T-helper 17 cell (primary cell): ENCODE data around the gene ANP32E. TPM values are rescaled to one million over a fixed set of nuclear protein-coding genes. Genes with fewer than 3 reads are reported as not detected.

Experiments
- ATAC-seq: fragments of 150-1000 bp; cut with Tn5 transposase; 2 replicates; pipeline ENCODE4 v1.10.0; 2021; ENCODE audit warnings: mild to moderate bottlenecking, moderate library complexity
- DNase-seq, 3 donors: peaks; one replicate each; pipeline versions ENCODE4 v3.0.0 to v3.0.0-alpha.2; 2020 to 2021
- H3K9me3 ChIP-seq: one replicate; pipeline ENCODE4 v1.7.0; 2013; ENCODE audit warnings: low read length, mild to moderate bottlenecking; ENCODE audit not compliant: control insufficient read depth, poor library complexity, severe bottlenecking
- H3K27ac Mint-ChIP-seq: one replicate; pipeline ENCODE4 v1.8.0; 2022; ENCODE audit warnings: mild to moderate bottlenecking, moderate library complexity, mixed read lengths
- H3K27me3 Mint-ChIP-seq: one replicate; pipeline ENCODE4 v1.8.0; 2022; ENCODE audit warnings: mixed read lengths
- H3K36me3 Mint-ChIP-seq: one replicate; pipeline ENCODE4 v1.8.0; 2022; ENCODE audit warnings: low read depth, mixed read lengths
- H3K4me1 Mint-ChIP-seq: one replicate; pipeline ENCODE4 v1.8.0; 2022; ENCODE audit warnings: mild to moderate bottlenecking, mixed read lengths
- H3K4me3 Mint-ChIP-seq: one replicate; pipeline ENCODE4 v1.8.0; 2022; ENCODE audit warnings: mild to moderate bottlenecking, moderate library complexity, mixed read lengths
- total RNA-seq, 4 donors: library from RNA in 2 of 4; stranded (reverse) in 2 of 4; gene quantifications; one replicate each; pipeline ENCODE4 v1.2.3 and lab custom pipeline; 2022 to 2026

ANP32E gene
- total RNA-seq (10 to 100 TPM; 45.4 to 50.2 TPM), total RNA-seq (lab: John Stamatoyannopoulos, UW) (53.0 to 71.2 reads per million in 2 donors)

DNA sequence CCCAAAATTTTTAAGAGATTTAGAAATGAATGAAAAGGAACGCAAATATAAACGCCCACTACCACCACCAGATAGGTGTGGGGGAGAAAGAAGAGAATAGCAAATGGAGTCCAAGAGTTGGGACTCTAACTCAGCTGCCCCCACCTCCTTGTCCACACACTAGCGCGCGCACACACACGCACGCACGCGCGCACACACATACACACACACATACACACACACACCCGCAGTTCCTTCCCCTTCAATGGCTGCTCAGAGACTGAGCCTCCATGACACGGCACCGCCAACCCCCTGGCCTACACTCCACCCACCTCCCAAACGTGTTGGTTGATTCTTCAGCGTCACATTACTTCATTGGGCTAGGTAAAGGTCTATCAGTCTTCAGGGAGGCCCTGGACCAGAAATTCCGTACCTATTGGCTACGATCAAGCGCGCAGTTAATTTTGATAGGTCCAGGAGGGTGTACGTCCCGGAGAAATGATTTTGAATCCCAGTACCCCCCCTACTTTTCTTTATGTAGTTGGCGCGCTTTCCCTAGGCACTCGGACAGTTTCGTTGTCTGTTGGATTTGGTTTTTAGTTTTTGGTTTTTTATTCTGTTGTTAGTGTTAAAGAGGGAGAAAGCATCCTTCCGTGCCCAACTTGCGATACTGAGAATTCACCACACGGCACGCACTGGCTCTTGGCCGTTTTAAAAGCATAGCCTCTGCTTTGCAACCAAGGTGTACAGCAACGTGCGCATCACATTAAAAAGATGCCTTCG, at the start of gene ANP32E:
ANP32E (minus strand) TSS at position 261 of the 762 bp plus-strand sequence. CDS start 326 bp downstream, outside the sequence.
- Mint-ChIP-seq H3K27ac (peak within 1 kb of the TSS; percentile 47), H3K4me1 (peaks cover 19% of the 10 kb centered on the region), H3K4me3 (no peak within 1 kb of the TSS), H3K27me3 (no peaks in the 10 kb centered on the region), H3K36me3 (peaks cover 6% of the 10 kb centered on the region)
- DNase-seq (peak; percentile 79 to 90 (median 86)), ATAC-seq (peak; percentile 86)
- H3K9me3 ChIP-seq, result no peaks in the 10 kb centered on the region

DNA sequence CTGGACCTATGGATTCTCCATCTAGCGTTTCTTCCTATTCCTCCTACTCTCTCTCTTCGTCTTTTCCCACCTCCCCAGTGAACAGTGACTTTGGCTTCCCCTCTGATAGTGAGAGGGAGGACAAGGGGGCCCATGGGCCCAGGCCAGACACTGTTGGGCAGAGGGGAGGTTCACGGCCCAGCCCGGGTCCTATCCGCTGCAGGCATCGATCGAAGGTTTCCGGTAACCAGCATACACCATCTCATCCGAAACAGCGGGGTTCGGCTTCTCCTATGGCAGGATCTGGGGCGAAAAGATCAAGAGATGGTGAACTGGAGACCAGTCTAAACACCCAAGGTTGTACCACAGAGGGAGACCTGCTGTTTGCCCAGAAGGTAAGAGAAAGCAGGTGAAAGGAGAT, 47.3 kb upstream of the ANP32E start:
- Mint-ChIP-seq H3K4me3 (peak overlapping the region; percentile 54), H3K36me3 (peaks cover 5% of the 10 kb centered on the region), H3K27me3 (no peaks in the 10 kb centered on the region), H3K27ac (peak overlapping the region; percentile 94), H3K4me1 (peaks cover 22% of the 10 kb centered on the region)
- no peaks in the 10 kb centered on the region for H3K9me3 ChIP-seq
- no peak for DNase-seq
- ATAC-seq, result no peak

DNA sequence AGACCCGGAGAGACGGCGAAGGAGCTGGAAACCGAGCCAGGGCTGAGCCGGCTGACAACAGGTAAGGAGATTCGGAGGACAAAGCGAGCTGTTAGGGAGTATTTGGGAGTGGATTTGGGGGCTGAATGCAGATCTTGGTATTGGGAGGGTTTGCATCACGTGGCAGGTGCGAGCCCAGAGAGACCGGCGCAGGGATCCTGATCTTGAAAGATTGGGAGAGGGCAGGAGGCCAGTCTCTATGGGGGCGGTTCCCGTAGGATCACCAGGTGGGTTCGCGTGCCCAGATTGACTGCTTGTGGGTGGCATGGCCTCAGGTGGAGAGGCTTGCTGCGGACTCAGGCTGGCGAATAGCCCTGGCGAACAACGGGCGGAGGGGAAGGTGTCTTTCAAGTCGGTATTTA, 46.6 kb upstream of the ANP32E start:
- Mint-ChIP-seq H3K4me3 (peak overlapping the region; percentile 83), H3K27me3 (no peaks in the 10 kb centered on the region), H3K27ac (peak overlapping the region; percentile 94), H3K36me3 (peaks cover 6% of the 10 kb centered on the region), H3K4me1 (peaks cover 22% of the 10 kb centered on the region)
- ATAC-seq, result no peak
- DNase-seq, result no peak
- no peaks in the 10 kb centered on the region for H3K9me3 ChIP-seq

DNA sequence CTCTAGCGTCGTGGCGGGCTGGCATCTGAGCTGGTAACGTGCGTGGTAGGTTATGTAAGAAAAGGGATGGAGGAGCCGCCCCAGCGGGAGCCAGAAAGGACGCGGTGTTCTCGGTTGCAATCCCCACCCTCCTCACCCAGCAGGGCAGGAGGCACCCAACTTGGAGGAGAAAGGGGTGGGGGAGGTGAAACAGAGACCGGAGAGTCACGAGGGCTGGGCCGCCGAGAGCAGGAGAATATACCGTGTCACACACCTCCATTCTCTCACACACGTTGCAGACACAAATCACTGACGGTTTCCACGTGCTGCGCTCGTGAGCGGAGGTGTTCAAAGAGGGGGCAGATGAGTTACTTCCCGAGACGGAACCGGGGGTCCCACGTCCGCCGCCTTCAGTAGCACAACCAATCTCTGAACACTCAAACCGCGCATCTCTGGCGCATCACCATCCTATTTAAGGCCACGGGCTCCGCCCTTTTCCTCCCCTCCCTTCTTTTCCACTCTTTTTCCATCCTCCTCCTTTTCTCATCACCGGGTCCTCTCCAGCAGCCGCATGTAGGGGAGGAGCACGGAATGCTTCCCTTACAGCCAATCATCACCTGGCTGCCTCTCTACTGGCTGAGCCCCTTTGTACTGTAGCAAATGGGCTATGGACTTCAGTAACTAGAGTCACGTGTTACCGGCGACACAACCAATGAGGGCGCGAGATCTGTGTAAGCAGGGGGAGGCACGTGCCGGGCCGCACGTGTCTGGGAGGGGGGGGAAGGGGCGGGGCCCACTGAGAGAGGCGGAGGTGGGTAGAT, 46.0 kb upstream of the ANP32E start, which contains the start of gene CIART:
CIART (plus strand) TSS at position 797 of the 800 bp plus-strand sequence. CDS start 714 bp downstream, outside the sequence.
- Mint-ChIP-seq H3K4me3 (peak within 1 kb of the TSS; percentile 83), H3K36me3 (peaks cover 7% of the 10 kb centered on the region), H3K27me3 (no peaks in the 10 kb centered on the region), H3K4me1 (peaks cover 22% of the 10 kb centered on the region), H3K27ac (peak within 1 kb of the TSS; percentile 94)
- DNase-seq (peak; percentile 67 to 73 (median 71)), ATAC-seq (peak; percentile 93)
- H3K9me3 ChIP-seq, result no peaks in the 10 kb centered on the region

DNA sequence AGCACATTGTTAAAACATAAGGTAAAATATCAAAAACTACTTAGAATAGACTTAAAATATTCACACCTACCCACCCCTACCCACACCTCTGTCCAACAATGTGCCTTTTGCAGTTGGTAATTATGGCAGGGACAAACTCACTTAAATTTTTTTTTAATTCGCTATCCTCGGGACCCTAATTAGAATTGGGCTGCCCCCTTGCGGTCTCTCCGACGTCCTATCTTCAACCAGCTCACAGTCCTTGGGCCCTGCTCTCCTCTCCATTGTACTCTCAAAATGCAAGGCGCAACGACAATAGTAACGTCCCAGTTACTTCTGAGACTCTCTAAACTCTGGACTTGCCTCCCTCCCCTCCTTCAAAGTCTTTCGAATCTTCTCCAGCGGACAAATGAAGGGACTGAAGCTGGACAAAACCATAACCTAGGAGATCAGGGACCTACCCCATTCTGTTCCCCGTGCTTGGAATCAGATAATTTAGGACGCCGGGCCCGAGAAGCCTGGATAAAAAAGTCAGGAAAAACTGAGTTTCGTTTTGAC, 45.4 kb upstream of the ANP32E start:
- H3K9me3 ChIP-seq, result no peaks in the 10 kb centered on the region
- Mint-ChIP-seq H3K27me3 (no peaks in the 10 kb centered on the region), H3K4me3 (peak overlapping the region; percentile 83), H3K27ac (peak overlapping the region; percentile 94), H3K4me1 (peaks cover 22% of the 10 kb centered on the region), H3K36me3 (peaks cover 10% of the 10 kb centered on the region)
- ATAC-seq (peak; percentile 39), DNase-seq (peak; percentile 26 to 33 (median 30))

DNA sequence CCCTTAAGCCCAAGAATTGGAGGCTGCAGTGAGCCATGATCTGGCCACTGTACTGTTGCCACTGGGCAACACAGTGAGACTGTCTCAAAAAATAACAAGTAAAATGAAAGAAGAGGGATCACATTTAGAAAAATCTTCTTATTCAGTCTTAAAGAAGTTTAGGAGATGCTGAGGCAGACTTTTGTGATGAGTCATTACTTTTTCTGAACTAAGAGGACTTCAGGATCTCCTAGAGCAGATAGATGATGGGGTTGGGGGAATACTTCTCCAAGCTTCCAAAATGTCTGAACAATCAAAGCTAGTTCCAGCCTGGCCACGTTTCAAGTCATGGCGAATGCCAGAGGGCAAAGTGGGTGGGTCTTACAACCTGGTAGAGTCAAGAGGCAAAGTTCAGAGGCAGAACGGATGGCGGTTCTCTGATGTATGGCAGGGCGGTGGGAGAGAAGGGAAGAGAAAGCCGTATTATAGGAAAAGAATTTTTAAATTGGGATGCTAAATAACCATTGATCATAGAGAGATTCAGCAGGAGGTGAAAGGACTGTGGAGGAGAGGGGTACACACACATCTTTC, 44.3 kb upstream of the ANP32E start:
- peaks cover 22% of the 10 kb centered on the region for H3K4me1 Mint-ChIP-seq

DNA sequence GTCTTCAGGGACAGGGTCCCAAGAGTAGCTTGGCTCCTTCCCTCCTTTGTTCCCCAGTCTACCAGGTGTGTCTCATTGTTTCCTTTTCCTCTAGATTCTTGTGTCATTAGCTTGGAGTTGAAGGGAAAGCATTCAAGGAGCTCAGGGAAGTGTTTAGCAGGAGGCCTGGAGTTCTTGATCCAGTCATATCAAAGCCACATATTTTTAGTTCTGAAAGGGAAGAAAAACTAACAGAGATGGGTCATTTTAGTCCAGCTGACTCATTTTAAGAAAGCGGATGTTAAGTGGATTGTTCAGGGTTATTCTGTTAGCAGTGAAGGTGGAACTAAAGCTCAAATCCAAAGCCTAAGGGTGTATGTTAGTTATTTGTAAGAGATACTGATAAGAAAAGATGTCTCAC, 37.4 kb upstream of the ANP32E start:
- H3K27me3 Mint-ChIP-seq, result no peaks in the 10 kb centered on the region
- ATAC-seq (no peak), DNase-seq (no peak)
- peaks cover 14% of the 10 kb centered on the region for H3K4me1 Mint-ChIP-seq
- no peak overlapping the region for H3K27ac Mint-ChIP-seq
- no peaks in the 10 kb centered on the region for H3K9me3 ChIP-seq
- H3K36me3 Mint-ChIP-seq, result peaks cover 10% of the 10 kb centered on the region
- no peak overlapping the region for H3K4me3 Mint-ChIP-seq

More for the DNA sequence above, 44.3 kb upstream of the ANP32E start:
- ATAC-seq, result no peak
- H3K9me3 ChIP-seq, result no peaks in the 10 kb centered on the region
- Mint-ChIP-seq H3K36me3 (peaks cover 13% of the 10 kb centered on the region), H3K4me3 (peak overlapping the region; percentile 80), H3K27ac (no peak overlapping the region), H3K27me3 (no peaks in the 10 kb centered on the region)
- DNase-seq, result no peak

DNA sequence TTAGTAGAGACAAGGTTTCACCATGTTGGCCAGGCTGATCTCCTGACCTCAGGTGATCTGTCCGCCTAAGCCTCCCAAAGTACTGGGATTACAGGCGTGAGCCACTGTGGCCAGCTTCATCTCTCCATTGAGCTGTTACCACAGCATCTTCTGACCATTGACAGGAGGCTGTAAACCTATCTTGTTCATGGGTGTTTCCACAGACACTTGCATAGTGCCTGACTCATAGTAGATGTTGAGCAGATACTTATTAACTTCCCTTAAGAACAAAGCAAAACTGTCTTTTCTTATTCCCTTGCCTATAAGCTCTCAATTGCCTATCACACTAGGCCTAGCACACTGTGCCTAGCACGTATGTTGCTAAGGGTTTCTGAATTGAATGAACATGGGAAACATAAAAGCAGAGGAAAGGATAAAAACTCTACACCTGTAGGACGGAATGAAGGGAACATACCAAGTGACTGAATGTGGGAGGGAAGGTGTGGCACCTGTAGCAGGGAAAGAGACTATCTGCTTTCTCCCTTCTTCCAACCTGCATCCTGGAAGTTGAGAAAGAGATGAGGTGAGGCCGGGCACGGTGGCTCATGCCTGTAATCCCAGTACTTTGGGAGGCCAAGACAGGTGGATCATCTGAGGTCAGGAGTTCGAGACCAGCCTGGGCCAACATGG, 35.5 kb upstream of the ANP32E start:
- ATAC-seq (no peak), DNase-seq (no peak)
- Mint-ChIP-seq H3K36me3 (peaks cover 6% of the 10 kb centered on the region), H3K27me3 (no peaks in the 10 kb centered on the region), H3K4me1 (peaks cover 31% of the 10 kb centered on the region), H3K4me3 (no peak overlapping the region), H3K27ac (no peak overlapping the region)
- H3K9me3 ChIP-seq, result no peaks in the 10 kb centered on the region

DNA sequence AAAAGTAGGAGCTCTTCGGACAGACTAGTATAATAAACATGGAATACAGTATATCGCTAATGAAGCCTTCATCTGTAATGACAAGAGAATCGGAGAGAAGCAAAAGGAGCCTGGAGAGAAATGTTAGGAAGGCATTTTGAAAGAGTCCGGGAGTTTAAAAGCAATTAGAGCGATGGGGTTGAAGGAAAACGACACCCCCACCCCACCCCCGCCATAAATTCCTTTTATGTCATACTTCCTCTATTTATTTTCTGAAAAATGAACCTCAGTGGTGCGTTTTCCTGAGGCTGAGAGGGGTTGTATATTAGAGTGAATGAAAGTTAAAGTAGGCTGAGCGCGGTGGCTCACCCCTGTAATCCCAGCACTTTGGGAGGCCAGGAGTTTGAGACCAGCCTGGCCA, 33.5 kb upstream of the ANP32E start:
- no peaks in the 10 kb centered on the region for H3K27me3 Mint-ChIP-seq
- H3K36me3 Mint-ChIP-seq, result peaks cover 2% of the 10 kb centered on the region
- peaks cover 31% of the 10 kb centered on the region for H3K4me1 Mint-ChIP-seq
- peak overlapping the region; percentile 95 for H3K4me3 Mint-ChIP-seq
- no peak for DNase-seq
- H3K27ac Mint-ChIP-seq, result peak overlapping the region; percentile 100
- H3K9me3 ChIP-seq, result no peaks in the 10 kb centered on the region
- ATAC-seq, result no peak

DNA sequence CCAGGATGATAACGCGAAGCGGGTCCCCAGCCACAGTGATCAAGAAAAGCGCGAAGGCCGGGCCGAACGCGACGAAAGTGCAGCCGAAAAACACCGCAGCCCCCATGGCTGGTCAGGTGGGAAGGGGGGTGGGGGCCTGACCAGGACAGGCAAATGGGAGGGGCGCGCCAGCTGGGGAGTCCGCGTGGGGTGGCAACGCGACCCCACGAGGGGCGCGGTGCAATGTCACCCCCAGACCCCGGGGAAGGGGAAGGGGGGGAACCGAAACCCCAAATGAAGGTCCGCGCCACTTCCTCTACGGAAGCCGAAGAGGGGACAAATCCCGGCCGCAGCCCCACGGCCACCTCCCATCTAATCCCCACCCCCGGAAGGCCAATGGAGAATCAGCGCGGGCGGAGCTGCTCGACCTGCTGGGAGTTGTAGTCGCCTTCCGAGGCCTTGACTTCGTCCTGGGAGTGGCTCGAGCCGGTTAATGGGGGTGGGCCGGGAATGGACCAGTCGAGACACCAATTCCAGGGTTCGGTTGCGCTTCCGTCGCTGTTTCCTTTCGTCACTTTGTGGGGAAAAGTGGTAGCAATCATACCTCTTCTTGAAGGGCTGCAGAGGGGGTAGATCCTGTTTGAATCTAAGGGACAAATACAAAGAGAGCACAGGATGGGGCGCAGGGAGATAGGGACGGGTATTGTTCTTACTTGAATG, 32.9 kb upstream of the ANP32E start, which contains the start of gene APH1A:
APH1A (minus strand) TSS at position 312 of the 699 bp plus-strand sequence; CDS start at position 106, 206 bp downstream.
- Mint-ChIP-seq H3K36me3 (peaks cover 2% of the 10 kb centered on the region), H3K27ac (peak within 1 kb of the TSS; percentile 100), H3K4me3 (peak within 1 kb of the TSS; percentile 95), H3K4me1 (peaks cover 31% of the 10 kb centered on the region), H3K27me3 (no peaks in the 10 kb centered on the region)
- DNase-seq, result peak; percentile 77 to 81 (median 78)
- no peaks in the 10 kb centered on the region for H3K9me3 ChIP-seq
- peak; percentile 94 for ATAC-seq

DNA sequence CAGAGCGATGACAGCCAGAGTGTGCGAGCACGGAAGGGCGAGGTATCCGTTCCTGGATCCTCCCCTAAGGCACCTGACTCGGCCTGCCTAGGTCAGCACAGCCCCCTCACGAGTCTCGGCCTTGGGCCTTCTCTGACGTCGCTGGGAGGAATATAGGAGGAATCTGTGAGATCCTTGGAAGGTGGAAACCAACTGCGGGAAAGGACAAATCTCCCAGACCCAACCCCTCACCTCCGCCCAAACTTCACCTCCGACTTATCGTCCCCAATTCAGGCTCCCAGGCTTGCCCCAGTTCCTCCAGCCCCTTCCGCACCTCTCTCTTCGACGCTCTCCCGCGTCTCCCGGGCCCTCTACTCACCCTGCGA, 32.4 kb upstream of the ANP32E start:
- Mint-ChIP-seq H3K4me3 (peak overlapping the region; percentile 95), H3K27me3 (no peaks in the 10 kb centered on the region), H3K4me1 (peaks cover 31% of the 10 kb centered on the region), H3K36me3 (no peaks in the 10 kb centered on the region), H3K27ac (peak overlapping the region; percentile 100)
- ATAC-seq (peak; percentile 72), DNase-seq (peak; percentile 25 to 27 (median 26))
- no peaks in the 10 kb centered on the region for H3K9me3 ChIP-seq

DNA sequence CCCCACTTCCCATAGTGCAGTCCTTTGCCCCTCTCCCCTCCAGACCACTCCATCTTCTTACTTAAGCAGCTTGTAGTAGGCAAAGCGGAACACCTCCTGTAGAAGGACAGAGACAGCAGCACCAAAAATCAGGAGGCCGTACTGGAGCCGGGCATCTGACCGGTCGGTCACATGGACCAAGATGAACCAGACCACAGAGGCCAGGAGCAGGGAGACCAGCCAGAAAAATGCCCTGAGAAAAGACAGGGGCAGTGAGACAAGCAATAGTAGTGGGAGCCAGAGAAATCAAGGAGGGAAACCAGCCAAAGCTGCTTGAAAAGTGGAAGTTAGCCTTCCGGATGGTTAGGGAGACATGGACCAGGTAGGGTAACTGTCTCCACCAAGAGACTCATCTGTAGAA, 32.0 kb upstream of the ANP32E start:
- H3K36me3 Mint-ChIP-seq, result no peaks in the 10 kb centered on the region
- no peaks in the 10 kb centered on the region for H3K27me3 Mint-ChIP-seq
- peaks cover 31% of the 10 kb centered on the region for H3K4me1 Mint-ChIP-seq
- peak overlapping the region; percentile 95 for H3K4me3 Mint-ChIP-seq
- H3K27ac Mint-ChIP-seq, result peak overlapping the region; percentile 100
- H3K9me3 ChIP-seq, result no peaks in the 10 kb centered on the region
- ATAC-seq (no peak), DNase-seq (no peak)
